ENCODE data around the gene FOXB1.

Gene FOXB1

DNA sequence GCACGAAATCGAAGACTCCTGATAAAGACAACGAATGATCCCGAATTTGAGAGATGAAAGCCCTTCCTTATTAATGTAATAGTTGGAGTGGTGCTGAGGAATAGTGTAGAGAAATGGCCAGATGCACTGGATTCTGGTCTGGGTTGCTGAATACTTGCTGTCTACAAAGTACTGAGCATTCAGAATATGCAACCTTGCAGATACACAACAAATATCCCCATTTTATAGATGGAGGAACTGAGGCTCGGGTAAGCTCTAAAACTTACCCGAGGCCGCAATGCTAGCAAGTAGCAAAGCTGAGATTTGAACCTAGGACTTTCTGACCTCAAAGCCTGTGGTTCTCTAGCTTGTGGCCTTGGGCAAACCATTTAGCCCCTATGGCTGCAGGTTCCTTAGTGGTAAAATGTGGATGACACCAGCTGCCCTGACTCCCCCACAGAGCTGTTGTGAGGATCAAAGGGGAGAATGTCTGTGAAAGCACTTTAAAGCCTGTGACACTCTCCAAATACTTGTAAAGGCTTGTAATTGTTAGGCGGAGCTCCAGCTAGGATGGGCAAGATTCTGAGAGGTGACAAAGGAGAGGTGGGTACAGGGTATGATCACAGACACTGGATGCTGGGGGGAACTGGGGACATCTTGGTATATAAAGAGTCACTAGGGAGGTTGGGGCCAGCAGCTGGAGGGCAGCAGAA lies 39.8 kb downstream of the FOXB1 start:
- Histone ChIP-seq H3K27me3 (ENCODE audit: insufficient read depth, low read depth, severe bottlenecking) (no peaks in the 10 kb centered on the region), H3K9me3 (ENCODE audit: severe bottlenecking) (no peaks in the 10 kb centered on the region), H3K27ac (no peak overlapping the region), H3K36me3 (no peaks in the 10 kb centered on the region), H3K4me3 (ENCODE audit: low read depth, low read length) (no peak overlapping the region)
- TF ChIP-seq, protein P1, sequence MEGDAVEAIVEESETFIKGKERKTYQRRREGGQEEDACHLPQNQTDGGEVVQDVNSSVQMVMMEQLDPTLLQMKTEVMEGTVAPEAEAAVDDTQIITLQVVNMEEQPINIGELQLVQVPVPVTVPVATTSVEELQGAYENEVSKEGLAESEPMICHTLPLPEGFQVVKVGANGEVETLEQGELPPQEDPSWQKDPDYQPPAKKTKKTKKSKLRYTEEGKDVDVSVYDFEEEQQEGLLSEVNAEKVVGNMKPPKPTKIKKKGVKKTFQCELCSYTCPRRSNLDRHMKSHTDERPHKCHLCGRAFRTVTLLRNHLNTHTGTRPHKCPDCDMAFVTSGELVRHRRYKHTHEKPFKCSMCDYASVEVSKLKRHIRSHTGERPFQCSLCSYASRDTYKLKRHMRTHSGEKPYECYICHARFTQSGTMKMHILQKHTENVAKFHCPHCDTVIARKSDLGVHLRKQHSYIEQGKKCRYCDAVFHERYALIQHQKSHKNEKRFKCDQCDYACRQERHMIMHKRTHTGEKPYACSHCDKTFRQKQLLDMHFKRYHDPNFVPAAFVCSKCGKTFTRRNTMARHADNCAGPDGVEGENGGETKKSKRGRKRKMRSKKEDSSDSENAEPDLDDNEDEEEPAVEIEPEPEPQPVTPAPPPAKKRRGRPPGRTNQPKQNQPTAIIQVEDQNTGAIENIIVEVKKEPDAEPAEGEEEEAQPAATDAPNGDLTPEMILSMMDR (IDR thresholded peaks at IDR 0.05; ENCODE audit: low read depth, low read length) = no peak
- DNase-seq = no peak

DNA sequence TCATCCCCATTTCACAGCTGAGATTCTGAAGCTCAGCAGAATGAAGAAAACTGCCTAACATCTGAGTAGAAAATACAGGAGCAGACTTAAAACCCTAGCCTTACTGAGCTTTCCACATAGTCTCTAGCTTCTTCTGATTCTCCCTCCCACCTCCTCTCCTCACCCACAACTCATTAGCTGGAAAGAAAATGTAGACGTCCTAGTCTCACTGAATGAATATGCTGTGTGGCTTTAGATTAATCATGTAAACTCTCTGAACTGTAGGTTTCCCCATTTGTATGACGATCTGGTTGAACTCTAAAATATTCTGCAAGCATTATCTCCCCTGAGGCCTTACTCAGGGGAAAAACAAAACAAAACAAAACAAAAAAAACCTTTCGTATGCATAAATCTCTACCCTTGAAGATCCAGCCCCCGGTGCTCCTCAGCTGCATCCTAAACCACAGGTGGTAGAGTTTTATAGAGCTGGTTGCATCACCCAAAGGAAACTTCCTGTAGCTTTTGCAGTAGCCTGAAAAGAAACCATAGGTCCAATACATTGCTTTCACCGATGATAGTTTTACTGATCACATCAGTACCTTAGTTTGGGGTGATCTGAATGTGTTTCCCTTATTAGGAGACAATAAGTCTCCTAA lies 40.6 kb downstream of the FOXB1 start:
- TF ChIP-seq, protein P1 (IDR thresholded peaks at IDR 0.05; ENCODE audit: low read depth, low read length) = no peak
- no peak overlapping the region for H3K4me3 ChIP-seq (ENCODE audit: low read depth, low read length)
- no peaks in the 10 kb centered on the region for H3K9me3 ChIP-seq (ENCODE audit: severe bottlenecking)
- no peak for DNase-seq
- H3K27ac ChIP-seq = no peak overlapping the region
- no peaks in the 10 kb centered on the region for H3K36me3 ChIP-seq
- H3K27me3 ChIP-seq (ENCODE audit: insufficient read depth, low read depth, severe bottlenecking) = no peaks in the 10 kb centered on the region

DNA sequence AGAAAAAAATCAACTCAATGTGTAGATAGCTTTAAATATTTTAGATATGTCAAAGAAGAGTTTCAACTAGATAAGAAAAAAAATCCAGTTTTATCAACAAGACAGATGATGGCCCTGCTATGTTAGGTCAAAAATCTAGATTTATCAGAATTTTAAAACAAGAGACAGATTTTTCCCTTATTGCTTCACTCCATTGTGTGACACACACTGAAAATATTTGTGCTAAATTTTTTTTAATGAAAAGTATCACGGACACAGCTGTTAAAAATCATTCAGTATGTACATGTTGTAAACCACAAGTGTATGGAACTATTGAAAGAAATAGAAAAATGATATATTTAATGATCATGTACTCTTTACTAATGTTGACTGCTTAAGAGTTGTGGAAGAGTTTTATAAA lies 43.6 kb downstream of the FOXB1 start:
- Histone ChIP-seq H3K27me3 (ENCODE audit: insufficient read depth, low read depth, severe bottlenecking) (no peaks in the 10 kb centered on the region), H3K9me3 (ENCODE audit: severe bottlenecking) (no peaks in the 10 kb centered on the region), H3K4me3 (ENCODE audit: low read depth, low read length) (no peak overlapping the region), H3K36me3 (no peaks in the 10 kb centered on the region), H3K27ac (no peak overlapping the region)
- TF ChIP-seq, protein P1 (IDR thresholded peaks at IDR 0.05; ENCODE audit: low read depth, low read length) = no peak
- no peak for DNase-seq

DNA sequence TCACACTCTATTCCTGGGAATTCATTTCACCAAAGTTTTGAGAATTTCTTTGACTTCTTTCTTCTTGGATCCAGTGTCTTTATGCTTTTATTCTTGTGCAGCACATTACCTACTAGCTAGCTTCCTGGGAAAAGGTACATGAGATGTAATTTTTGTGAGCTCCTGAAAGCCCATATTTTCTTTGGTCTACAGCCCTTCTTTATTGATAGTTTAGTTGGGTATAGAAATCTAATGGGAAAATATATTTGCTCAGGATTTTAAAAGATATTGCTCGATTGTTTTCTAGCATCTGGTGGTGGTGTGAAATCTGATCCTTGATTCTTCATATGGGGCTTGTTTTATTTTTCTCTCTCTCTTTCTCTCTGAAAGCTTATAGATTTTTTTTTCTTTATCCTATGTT lies 45.8 kb downstream of the FOXB1 start:
- no peaks in the 10 kb centered on the region for H3K36me3 ChIP-seq
- no peak overlapping the region for H3K4me3 ChIP-seq (ENCODE audit: low read depth, low read length)
- TF ChIP-seq, protein P1 (IDR thresholded peaks at IDR 0.05; ENCODE audit: low read depth, low read length) = no peak
- H3K27me3 ChIP-seq (ENCODE audit: insufficient read depth, low read depth, severe bottlenecking) = no peaks in the 10 kb centered on the region
- no peak overlapping the region for H3K27ac ChIP-seq
- no peak for DNase-seq
- no peaks in the 10 kb centered on the region for H3K9me3 ChIP-seq (ENCODE audit: severe bottlenecking)

DNA sequence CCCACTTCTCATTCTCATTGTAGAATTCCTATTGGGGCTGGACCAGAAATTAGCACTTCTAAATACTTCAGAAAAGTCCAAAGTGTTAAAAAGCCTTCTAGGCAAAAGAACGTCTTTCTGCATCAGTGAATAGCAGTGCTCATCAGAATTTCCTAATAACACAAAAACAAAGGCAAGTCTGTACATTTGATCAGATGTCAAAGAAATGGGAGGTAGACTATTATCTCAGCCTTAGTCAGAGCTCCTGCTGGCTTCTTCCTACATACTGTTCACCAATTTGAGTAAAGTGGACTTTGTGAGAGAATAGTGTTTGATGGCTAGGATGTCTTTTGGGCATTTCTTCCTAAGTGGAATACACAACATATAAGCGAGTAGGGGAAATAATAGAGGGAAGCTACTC lies 48.7 kb downstream of the FOXB1 start:
- Histone ChIP-seq H3K27ac (no peak overlapping the region), H3K9me3 (ENCODE audit: severe bottlenecking) (no peaks in the 10 kb centered on the region), H3K4me3 (ENCODE audit: low read depth, low read length) (no peak overlapping the region), H3K27me3 (ENCODE audit: insufficient read depth, low read depth, severe bottlenecking) (no peaks in the 10 kb centered on the region), H3K36me3 (no peaks in the 10 kb centered on the region)
- DNase-seq = no peak
- TF ChIP-seq, protein P1 (IDR thresholded peaks at IDR 0.05; ENCODE audit: low read depth, low read length) = no peak

Measured in WERI-Rb-1 (cell line).